ENCODE measurements around the gene LCN6.
"Not testable (repeated sequence)": the region's sequence is repeated elsewhere in the genome, so short reads cannot be mapped to it uniquely, and the experiment has no call there.

LCN6 gene

DNA sequence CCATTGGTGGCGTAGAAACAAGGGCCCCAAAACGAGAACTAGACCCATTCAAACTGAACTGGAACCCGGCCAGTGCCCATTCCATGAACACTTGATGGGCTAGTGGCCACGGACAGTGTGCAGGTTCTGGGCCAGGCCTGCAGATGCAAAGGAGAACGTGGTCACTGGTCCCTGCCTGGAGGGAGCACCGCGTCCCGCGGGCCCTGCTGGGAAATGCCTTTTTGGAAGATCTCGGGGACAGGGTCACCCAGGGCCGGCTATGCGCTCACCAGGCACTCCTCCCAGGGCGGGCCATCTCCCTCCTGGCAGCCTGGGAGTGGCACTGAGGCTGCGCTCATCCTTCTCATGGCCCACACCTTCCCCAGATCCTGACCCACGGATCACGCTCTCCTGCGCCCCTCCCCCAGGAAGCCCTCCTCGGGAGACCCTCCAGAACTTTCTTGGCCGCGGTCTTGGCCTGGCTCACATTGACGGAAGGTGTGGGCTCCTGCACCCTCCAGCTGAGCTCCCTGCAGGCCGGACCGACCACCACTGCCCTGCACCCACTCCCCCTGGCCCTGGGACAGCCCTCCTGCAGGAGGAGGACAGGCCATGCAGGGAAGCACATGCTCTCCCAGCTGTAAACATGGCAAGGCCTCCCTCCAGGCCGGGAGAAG is 38.7 kb downstream of the LCN6 start:
- TF ChIP-seq, protein P1, sequence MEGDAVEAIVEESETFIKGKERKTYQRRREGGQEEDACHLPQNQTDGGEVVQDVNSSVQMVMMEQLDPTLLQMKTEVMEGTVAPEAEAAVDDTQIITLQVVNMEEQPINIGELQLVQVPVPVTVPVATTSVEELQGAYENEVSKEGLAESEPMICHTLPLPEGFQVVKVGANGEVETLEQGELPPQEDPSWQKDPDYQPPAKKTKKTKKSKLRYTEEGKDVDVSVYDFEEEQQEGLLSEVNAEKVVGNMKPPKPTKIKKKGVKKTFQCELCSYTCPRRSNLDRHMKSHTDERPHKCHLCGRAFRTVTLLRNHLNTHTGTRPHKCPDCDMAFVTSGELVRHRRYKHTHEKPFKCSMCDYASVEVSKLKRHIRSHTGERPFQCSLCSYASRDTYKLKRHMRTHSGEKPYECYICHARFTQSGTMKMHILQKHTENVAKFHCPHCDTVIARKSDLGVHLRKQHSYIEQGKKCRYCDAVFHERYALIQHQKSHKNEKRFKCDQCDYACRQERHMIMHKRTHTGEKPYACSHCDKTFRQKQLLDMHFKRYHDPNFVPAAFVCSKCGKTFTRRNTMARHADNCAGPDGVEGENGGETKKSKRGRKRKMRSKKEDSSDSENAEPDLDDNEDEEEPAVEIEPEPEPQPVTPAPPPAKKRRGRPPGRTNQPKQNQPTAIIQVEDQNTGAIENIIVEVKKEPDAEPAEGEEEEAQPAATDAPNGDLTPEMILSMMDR (IDR thresholded peaks at IDR 0.05; ENCODE audit: insufficient read depth, missing control alignments), result no peak
- FAIRE-seq (no peak), DNase-seq (ENCODE audit: insufficient read length, low spot score) (no peak)

GRCh38 chr9:136707849-136708517 is 40.3 kb downstream of the LCN6 start:
- TF ChIP-seq, protein P1 (IDR thresholded peaks at IDR 0.05; ENCODE audit: insufficient read depth, missing control alignments), result no peak
- DNase-seq (ENCODE audit: insufficient read length, low spot score), result no peak
- FAIRE-seq, result no peak

- TF ChIP-seq, protein P1 (IDR thresholded peaks at IDR 0.05; ENCODE audit: insufficient read depth, missing control alignments), result no peak
- no peak for FAIRE-seq
- no peak for DNase-seq (ENCODE audit: insufficient read length, low spot score)
Measured at GRCh38 chr9:136707011-136707410, 41.3 kb downstream of the LCN6 start.

DNA sequence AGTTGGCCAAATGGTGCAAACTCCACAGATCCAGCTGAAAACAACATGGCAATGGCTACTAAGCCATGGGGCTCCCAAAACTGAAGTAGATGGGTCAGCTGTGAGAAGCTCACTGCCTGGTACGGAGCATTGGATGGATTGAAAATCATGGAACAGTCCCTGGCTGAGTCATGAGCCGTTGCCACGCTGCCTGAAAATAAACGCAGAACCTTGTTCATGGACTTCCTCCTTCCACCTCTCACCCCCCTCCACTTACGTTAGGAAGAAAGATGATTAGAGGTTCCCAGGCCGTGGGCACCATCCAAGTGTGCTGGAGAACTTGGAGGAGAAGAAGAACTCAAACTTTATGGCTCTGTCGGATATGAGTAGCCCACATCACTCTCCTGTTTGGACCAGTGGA is 42.8 kb downstream of the LCN6 start:
- FAIRE-seq, result no peak
- TF ChIP-seq, protein P1 (IDR thresholded peaks at IDR 0.05; ENCODE audit: insufficient read depth, missing control alignments), result no peak
- DNase-seq (ENCODE audit: insufficient read length, low spot score), result no peak

DNA sequence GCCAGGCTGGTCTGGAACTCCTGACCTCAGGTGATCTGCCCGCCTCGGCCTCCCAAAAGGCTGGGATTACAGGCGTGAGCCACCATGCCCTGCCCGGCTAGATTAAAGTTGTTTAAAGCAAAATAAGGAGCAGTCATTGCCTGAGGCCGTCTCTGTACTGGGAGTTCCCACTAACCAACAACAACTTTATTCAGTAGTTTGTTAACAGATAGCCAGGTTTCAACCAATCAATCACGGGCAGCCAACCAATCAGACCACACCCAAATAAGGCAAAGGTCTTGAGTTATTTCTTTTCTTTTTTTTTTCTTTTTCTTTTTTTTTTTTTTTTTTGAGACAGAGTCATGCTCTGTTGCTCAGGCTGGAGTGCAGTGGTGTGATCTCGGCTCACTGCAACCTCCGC is 43.6 kb downstream of the LCN6 start:
- not testable (repeated sequence) for FAIRE-seq; DNase-seq (ENCODE audit: insufficient read length, low spot score)

- FAIRE-seq, result no peak
- TF ChIP-seq, protein P1 (IDR thresholded peaks at IDR 0.05; ENCODE audit: insufficient read depth, missing control alignments), result no peak
- no peak for DNase-seq (ENCODE audit: insufficient read length, low spot score)
Measured at GRCh38 chr9:136703276-136703860, 45.0 kb downstream of the LCN6 start.

DNA sequence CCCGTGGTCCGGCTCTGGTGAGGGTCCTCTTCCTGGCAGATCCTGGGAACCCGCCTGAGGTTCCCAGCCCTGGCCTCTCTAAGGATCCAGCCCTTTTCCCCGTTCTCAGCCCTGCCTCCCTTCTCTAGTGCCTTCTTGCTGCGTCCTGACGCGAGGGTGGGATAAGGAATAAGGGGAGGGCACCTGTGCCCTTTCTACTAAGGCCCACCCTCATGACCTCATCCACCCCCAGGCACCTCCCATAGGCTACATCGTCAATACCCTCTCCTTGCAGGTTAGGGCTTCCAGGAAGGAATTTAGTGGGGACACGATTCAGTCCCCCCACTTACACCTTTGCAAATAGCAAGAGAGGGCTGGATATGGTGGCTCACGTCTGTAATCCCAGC is 46.7 kb downstream of the LCN6 start:
- TF ChIP-seq, protein P1 (IDR thresholded peaks at IDR 0.05; ENCODE audit: insufficient read depth, missing control alignments), result no peak
- no peak for FAIRE-seq

More for the DNA sequence above, 46.7 kb downstream of the LCN6 start:
- DNase-seq (ENCODE audit: insufficient read length, low spot score), result no peak

Measured in D721Med (cell line).